ENCODE data around the gene AMHR2.
"Not testable (repeated sequence)": the region's sequence is repeated elsewhere in the genome, so short reads cannot be mapped to it uniquely, and the experiment has no call there.

AMHR2 gene

GRCh38 chr12:53423597-53423996 lies at the start of gene AMHR2:
AMHR2 (plus strand) TSS chr12:53423855; CDS start chr12:53423935, 80 bp downstream.
- no peak for DNase-seq

GRCh38 chr12:53374277-53374676 lies 49.4 kb upstream of the AMHR2 start:
- DNase-seq, result not testable (repeated sequence)

DNA sequence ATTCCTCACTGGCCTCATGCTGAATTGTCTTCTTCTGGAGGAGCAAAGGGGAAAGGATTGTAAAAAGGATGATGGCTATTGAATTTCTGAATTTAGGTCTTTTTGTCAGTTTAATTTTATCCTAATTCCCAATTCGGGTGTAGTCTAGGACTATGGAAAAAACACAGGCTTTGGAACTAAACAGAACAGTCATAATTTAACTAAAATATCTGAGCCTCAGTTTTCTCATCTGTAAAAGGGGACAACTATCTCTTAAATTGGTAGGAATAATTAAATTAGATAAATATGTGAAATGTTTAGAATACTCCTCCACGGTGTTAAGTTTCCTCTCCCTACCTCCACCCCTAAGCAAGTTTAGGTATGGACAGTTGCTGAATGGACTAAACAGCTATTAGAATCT lies 46.9 kb upstream of the AMHR2 start:
- no peak for DNase-seq

- DNase-seq, result no peak
Observed at GRCh38 chr12:53378222-53378621, 45.4 kb upstream of the AMHR2 start.

DNA sequence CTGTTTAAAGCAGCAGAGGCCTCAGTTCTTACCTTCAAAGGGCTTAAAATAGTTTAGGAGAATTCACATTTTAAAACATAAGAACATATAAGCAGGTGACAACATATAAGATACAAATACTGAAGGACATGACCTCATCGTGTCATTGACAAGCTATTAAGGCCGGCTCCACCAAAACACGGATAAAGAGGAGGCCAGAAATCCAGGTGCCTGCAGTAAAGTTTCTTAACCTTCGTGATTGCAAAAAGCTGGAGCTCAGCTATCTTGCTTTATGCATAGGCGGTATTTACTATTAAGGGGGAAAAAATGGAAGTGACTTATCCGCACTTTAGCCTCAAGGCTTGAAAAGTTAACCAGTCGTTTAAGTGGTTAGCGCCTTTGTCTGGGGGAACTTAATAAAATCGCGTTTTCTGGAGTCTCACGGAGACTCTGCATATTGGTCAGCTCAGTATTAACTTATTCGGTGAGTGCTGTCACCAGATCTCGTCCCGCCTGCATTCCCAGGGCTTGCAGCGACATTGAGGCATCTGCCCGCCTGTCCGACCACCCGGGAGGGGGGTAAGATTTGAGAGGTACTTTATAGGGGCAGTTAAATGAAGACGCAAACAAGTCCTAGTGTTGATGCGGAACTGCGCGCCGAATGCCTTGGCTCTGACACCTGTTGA lies 44.8 kb upstream of the AMHR2 start:
- DNase-seq, result no peak

DNA sequence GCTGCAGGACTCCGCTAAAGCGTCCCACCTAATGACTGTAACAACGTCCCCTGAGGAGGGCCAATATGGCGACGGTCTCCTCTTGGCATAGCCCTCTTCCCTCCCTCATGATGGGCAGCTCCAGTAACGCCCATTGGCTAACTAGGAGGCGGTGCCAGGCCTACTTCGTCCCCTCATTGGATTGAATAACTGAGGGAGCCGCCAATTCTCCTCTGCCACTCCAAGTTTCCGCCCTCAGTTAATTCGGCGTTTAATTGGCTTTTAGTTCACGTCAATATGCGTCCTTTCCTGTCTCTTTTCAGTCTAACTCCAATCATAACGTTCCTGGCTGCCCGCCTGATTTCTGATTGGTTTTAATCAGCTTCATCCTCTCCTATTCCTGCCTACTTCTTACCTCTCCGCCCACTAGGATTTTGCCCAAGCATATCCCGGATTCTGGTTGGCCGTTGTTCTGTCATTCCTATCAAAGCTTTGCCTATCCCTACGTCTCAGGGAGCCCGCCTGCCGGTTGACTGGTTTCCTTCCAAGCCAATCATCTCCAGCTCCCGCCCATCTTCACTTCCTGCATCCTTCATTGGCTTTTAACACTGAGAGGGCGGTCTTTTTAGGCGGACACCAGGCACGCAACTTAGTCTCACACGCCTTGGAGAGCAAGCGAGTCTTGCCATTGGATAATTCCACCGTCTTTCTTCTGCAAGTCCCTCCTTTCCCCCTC lies 44.1 kb upstream of the AMHR2 start:
- DNase-seq, result peak; percentile 80

DNA sequence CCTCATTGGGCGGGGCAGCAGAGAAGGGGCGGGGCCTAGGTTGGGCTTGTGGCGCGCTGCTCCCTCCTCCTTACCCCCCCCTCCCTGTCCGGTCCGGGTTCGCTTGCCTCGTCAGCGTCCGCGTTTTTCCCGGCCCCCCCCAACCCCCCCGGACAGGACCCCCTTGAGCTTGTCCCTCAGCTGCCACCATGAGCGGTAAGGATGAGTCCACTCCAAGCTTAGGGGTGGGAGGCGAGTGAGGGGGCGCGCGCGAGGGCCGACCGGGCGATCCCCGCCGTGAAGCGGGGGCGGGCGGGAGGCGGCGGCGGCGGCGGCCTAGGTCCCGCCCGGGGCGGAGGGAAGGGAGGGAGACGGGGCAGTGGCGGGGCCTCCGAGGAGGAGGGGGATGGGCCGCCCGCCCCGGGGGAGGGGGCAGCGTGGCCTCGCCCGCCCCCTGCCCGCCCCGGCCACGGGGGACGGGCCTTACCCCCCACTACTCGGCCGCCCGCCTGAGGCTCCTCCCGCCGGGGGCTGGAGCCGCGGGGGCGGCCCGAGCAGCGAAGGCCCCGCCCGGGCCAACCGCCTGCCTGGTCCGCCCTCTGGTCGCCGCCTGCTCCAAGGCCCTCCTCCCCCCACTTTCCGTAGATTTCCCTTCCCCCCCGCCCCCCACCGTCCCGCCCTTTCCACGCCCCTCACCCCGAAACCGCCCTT lies 43.4 kb upstream of the AMHR2 start, which contains the start of gene SP1:
TSS of gene SP1 (plus strand) at position 73 of the 690 bp plus-strand sequence. CDS start at position 189, 116 bp downstream.
- peak; percentile 100 for DNase-seq

- no peak for DNase-seq
Observed at GRCh38 chr12:53380794-53381730, 42.6 kb upstream of the AMHR2 start.

DNA sequence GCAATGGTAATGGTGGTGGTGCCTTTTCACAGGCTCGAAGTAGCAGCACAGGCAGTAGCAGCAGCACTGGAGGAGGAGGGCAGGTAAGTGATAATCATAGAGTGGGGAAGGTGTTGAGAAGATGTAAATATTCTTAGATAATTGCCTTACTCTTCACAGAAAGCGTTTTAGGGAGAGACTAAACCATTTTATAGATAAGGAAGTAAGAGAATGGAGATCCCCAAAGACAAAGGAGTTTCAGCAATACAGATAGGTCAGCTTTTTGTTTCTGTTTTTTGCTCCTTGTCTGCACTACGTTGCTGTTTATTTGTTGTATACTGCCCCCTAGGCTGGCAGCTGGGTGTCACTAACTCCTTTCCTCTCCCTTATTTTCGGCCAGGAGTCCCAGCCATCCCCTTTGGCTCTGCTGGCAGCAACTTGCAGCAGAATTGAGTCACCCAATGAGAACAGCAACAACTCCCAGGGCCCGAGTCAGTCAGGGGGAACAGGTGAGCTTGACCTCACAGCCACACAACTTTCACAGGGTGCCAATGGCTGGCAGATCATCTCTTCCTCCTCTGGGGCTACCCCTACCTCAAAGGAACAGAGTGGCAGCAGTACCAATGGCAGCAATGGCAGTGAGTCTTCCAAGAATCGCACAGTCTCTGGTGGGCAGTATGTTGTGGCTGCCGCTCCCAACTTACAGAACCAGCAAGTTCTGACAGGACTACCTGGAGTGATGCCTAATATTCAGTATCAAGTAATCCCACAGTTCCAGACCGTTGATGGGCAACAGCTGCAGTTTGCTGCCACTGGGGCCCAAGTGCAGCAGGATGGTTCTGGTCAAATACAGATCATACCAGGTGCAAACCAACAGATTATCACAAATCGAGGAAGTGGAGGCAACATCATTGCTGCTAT lies 41.7 kb upstream of the AMHR2 start:
- DNase-seq, result peak; percentile 11

- no peak for DNase-seq
Observed at GRCh38 chr12:53383258-53383657, 40.4 kb upstream of the AMHR2 start.

- not testable (repeated sequence) for DNase-seq
Observed at GRCh38 chr12:53386381-53386780, 37.3 kb upstream of the AMHR2 start.

DNA sequence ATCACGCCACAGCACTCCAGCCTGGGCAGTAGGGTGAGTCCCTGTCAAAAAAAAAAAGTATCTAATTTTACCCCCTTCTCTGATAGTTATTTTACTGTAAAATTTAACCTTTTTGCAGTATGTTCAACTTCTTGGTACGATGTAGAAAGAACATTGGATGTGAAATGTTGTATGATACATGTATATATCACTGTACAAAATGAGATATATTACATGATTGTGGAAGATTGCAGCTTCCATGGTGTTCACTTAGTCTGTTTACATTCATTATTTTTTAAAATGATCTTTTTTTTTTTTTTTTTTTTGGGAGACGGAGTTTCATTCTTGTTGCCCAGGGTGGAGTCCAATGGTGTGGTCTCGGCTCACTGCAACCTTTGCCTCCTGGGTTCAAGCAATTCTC lies 34.7 kb upstream of the AMHR2 start:
- no peak for DNase-seq

DNA sequence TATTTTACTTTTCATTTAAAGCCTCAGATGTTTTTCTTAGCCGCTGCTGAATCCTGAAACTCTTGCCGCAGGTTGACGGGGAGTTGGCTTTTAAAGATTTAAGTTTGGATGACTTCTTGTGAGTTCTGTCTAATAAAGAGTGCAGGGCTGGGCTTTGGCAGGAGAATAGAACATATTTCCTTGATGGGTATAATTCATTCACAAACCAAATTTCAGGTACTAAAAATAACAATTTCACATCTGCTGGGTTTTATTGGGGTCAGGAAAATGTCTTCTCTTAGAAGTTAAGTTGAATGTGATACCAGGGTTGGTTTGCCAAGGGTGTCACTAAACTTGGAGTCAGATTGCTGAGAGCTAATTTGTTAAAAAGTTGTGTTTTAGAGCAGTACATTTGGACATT lies 34.0 kb upstream of the AMHR2 start:
- DNase-seq, result no peak

DNA sequence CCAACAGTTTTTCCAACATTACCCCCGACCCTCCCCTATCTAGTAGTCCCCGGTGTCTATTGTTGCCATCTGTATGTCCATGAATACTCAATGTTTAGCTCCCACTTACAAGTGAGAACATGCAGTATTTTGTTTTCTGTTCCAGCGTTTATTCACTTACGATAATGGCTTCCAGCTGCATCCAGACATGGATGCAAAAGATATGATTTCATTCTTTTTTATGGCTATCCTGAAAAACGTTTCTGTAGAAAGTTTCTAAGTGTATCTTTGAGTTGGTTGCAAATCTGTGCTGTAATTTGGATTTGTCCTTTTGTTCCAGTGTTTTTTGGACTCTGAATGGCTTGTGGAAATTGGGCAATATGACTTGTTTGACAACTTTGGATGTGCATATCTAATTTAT lies 31.9 kb upstream of the AMHR2 start:
- no peak for DNase-seq

DNA sequence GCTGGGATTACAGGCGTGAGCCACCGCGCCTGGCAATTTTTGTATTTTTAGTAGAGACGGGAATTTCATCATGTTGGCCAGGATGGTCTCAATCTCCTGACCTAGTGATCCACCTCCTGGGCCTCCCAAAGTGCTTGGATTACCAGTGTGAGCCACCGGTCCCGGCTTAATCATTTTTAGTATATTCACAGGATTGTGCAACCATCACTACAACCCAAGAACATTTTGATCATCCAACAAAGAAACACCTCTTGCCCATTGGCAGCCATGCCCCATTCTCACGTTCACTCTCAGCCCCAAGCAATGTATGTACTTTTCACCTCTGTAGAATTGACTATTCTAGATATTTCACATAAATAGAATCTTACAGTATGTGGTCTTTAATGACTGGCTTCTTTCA lies 23.8 kb upstream of the AMHR2 start:
- no peak for DNase-seq

GRCh38 chr12:53402351-53402750 lies 21.3 kb upstream of the AMHR2 start:
- not testable (repeated sequence) for DNase-seq

DNA sequence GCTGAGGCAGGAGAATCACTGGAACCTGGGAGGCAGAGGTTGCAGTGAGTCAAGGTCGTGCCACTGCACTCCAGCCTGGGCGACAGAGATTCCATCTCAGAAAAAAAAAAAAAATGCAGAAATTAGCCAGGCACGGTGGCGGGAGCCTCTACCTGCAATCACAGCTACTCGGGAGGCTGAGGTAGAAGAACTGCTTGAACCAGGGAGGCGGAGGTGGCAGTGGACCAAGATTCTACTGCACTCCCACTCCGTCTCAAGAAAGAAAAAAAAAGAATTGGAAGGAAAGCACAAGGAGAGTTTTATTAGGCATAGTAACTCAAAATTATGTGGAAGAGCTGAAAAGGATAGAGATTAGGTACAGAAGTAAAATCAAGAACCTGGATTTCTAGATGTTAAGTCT lies 20.8 kb upstream of the AMHR2 start:
- DNase-seq, result no peak

DNA sequence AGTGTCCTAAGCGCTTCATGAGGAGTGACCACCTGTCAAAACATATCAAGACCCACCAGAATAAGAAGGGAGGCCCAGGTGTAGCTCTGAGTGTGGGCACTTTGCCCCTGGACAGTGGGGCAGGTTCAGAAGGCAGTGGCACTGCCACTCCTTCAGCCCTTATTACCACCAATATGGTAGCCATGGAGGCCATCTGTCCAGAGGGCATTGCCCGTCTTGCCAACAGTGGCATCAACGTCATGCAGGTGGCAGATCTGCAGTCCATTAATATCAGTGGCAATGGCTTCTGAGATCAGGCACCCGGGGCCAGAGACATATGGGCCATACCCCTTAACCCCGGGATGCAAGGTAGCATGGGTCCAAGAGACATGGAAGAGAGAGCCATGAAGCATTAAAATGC lies 12.7 kb upstream of the AMHR2 start:
- DNase-seq, result no peak

GRCh38 chr12:53413485-53414204 lies 10.0 kb upstream of the AMHR2 start:
- no peak for DNase-seq

GRCh38 chr12:53414756-53415417 lies 8.8 kb upstream of the AMHR2 start:
- DNase-seq, result no peak

Data from activated T-cell treated with anti-CD3 and anti-CD28 coated beads for 4 hours (primary cell).